ENCODE results near the gene PCDHGA10. TPM values are rescaled to one million over a fixed set of nuclear protein-coding genes. Genes with fewer than 3 reads are reported as not detected.
A peak's percentile ranks its signal among the peaks of the same experiment; 100 is the strongest.

Gene PCDHGA10
- total and polyA plus RNA-seq, 9 of the 15 experiments (the other 6 are each of a cell fraction or from before 2014, with no cell fraction given), result 0.01 to 0.11 (median 0.05) TPM

- H3K79me2 ChIP-seq (ENCODE audit: control insufficient read depth, insufficient read depth, low read length), result no peaks in the 10 kb centered on the region
- 0 out of 2 replicates have a peak, but pooled peaks cover 1% of the 10 kb centered on the region for H3K9me3 ChIP-seq (replicated peaks; ENCODE audit: control insufficient read depth, insufficient read depth, low read depth, low read length)
- ATAC-seq (no peak), FAIRE-seq (no peak), DNase-seq (ENCODE audit: extremely low read depth in 1 of 4, low spot score in 3 of 4) (no peak)
- no TSS peak for BruUV-seq (replicated peaks)
- H3K9me1 ChIP-seq (ENCODE audit: control insufficient read depth, insufficient read depth, low read length), result no peaks in the 10 kb centered on the region
- ChIA-PET POLR2A (no interaction called here), CTCF (ENCODE audit: low intra/inter-chr PET ratio) (no interaction called here)
- H3K9ac ChIP-seq (ENCODE audit: insufficient read depth in 1 of 2, low read depth in 2 of 2, low read length in 2 of 2), result no peak overlapping the region
- H3K4me1 ChIP-seq (replicated peaks in 1 of 2; ENCODE audit: control insufficient read depth in 2 of 2, insufficient read depth in 2 of 2, low read length in 2 of 2), result peaks cover 0 to 22% of the 10 kb centered on the region in 2 experiments; a peak in 2 of 5 replicates
- H3K4me3 ChIP-seq, result no peak overlapping the region
- no peaks in the 10 kb centered on the region for H4K20me1 ChIP-seq (replicated peaks; ENCODE audit: control insufficient read depth, insufficient read depth, low read length)
- H3K4me2 ChIP-seq (ENCODE audit: insufficient read depth, low read length), result no peak overlapping the region
- H2AFZ ChIP-seq (ENCODE audit: low read depth, low read length), result no peak overlapping the region
- 24% methylated on average over 34 of the region's 42 CpGs for WGBS (ENCODE audit: insufficient coverage, low coverage, missing lambda C conversion rate)
- H3K27ac ChIP-seq (ENCODE audit: extremely low read depth, low read depth, low read length), result no peak overlapping the region
- in situ Hi-C loops (cut with MboI), result loop anchor here (5.0 kb wide), 2 partner anchors 99 to 139 kb away; no protein-coding TSS in a partner anchor
- H3K27me3 ChIP-seq (ENCODE audit: control insufficient read depth in 2 of 2, insufficient read depth in 2 of 2, low read length in 2 of 2), result peaks cover 6 to 47% of the 10 kb centered on the region in 2 experiments; a peak in 3 of 5 replicates
- H3K36me3 ChIP-seq (ENCODE audit: control insufficient read depth, insufficient read depth, low read length), result no peaks in the 10 kb centered on the region
- intact Hi-C loops (cut with micrococcal nuclease), result loop anchor here (5.0 kb wide), 1 partner anchor 89 kb away; no protein-coding TSS in a partner anchor
- no peak for TF ChIP-seq HMGN3 (IDR thresholded peaks at IDR 0.05; ENCODE audit: borderline replicate concordance, extremely low read depth, insufficient read length, low read depth, low read length)
- no peak for TF ChIP-seq ETV1 (tag; conservative IDR thresholded peaks at IDR 0.05; ENCODE audit: low read depth)
- 0 out of 2 replicates have a peak, but pooled peaks have one; percentile 27 for TF ChIP-seq ARID4B (CRISPR knock-in tag; IDR thresholded peaks at IDR 0.05)
- no peak for TF ChIP-seq ZNF398 (CRISPR knock-in tag; IDR thresholded peaks at IDR 0.05)
- no peak for TF ChIP-seq NRF1 (conservative IDR thresholded peaks at IDR 0.05 in 1 of 2, IDR thresholded peaks at IDR 0.05 in 1 of 2)
- TF ChIP-seq SNRNP70 (optimal IDR thresholded peaks at IDR 0.05; ENCODE audit: low read depth, low read length), result no peak
- no peak for TF ChIP-seq TBP (optimal IDR thresholded peaks at IDR 0.05; ENCODE audit: low read depth, low read length)
- no peak for TF ChIP-seq YY1 (IDR thresholded peaks at IDR 0.05; ENCODE audit: borderline replicate concordance in 1 of 3, control insufficient read depth in 1 of 3, extremely low read depth in 1 of 3, insufficient read depth in 3 of 3, insufficient read length in 1 of 3, insufficient replicate concordance in 2 of 3, low read depth in 1 of 3, low read length in 2 of 3)
- no peak for TF ChIP-seq ZNF217 (CRISPR knock-in tag; IDR thresholded peaks at IDR 0.05)
- no peak for TF ChIP-seq STAT5A (IDR thresholded peaks at IDR 0.05; ENCODE audit: borderline replicate concordance, low read length)
- TF ChIP-seq SFPQ (IDR thresholded peaks at IDR 0.05; ENCODE audit: low read depth, low read length), result no peak
- no peak for TF ChIP-seq ZNF3 (CRISPR knock-in tag; IDR thresholded peaks at IDR 0.05)
These were observed 10.0 kb downstream of the PCDHGA10 start for GRCh38 chr5:141422742-141423291.
